Anterior cingulate cortex (tissue), 58 donors: ENCODE results near the gene MAN1A1.
"Not testable (repeated sequence)": the region's sequence is repeated elsewhere in the genome, so short reads cannot be mapped to it uniquely, and the experiment has no call there.

ENCODE experiments used
- DNase-seq, 58 donors: peaks; one replicate each; lab custom pipeline; 2025; lab: John Stamatoyannopoulos, UW

Gene MAN1A1

GRCh38 chr6:119182216-119182803 lies 167.3 kb downstream of the MAN1A1 start:
- no peak for DNase-seq

- DNase-seq: no peak
Observed at GRCh38 chr6:119181046-119181445, 168.5 kb downstream of the MAN1A1 start.

- no peak for DNase-seq
Observed at GRCh38 chr6:119179842-119180241, 169.7 kb downstream of the MAN1A1 start.

GRCh38 chr6:119179062-119179461 lies 170.5 kb downstream of the MAN1A1 start:
- DNase-seq: no peak

GRCh38 chr6:119176445-119176844 lies 173.1 kb downstream of the MAN1A1 start:
- DNase-seq: no peak

GRCh38 chr6:119174879-119175817 lies 174.4 kb downstream of the MAN1A1 start:
- no peak for DNase-seq

GRCh38 chr6:119174085-119174445 lies 175.5 kb downstream of the MAN1A1 start:
- DNase-seq: no peak

- DNase-seq: no peak
Observed at GRCh38 chr6:119173249-119174084, 176.1 kb downstream of the MAN1A1 start.

- DNase-seq: no peak
Observed at GRCh38 chr6:119172824-119173223, 176.7 kb downstream of the MAN1A1 start.

GRCh38 chr6:119171864-119172588 lies 177.5 kb downstream of the MAN1A1 start:
- DNase-seq: no peak

GRCh38 chr6:119171088-119171841 lies 178.3 kb downstream of the MAN1A1 start:
- no peak for DNase-seq

- no peak for DNase-seq
Observed at GRCh38 chr6:119170447-119171087, 179.0 kb downstream of the MAN1A1 start.

GRCh38 chr6:119170103-119170446 lies 179.5 kb downstream of the MAN1A1 start:
- no peak for DNase-seq

- DNase-seq: not testable (repeated sequence)
Observed at GRCh38 chr6:119169355-119169754, 180.2 kb downstream of the MAN1A1 start.

GRCh38 chr6:119166024-119166784 lies 183.4 kb downstream of the MAN1A1 start:
- DNase-seq: no peak

GRCh38 chr6:119163006-119163405 lies 186.6 kb downstream of the MAN1A1 start:
- no peak for DNase-seq

GRCh38 chr6:119162134-119162775 lies 187.3 kb downstream of the MAN1A1 start:
- DNase-seq: no peak

- no peak for DNase-seq
Observed at GRCh38 chr6:119161438-119161837, 188.1 kb downstream of the MAN1A1 start.
